ENCODE data around the gene NAXE. TPM values are rescaled to one million over a fixed set of nuclear protein-coding genes. Genes with fewer than 3 reads are reported as not detected.
A peak's percentile ranks its signal among the peaks of the same experiment; 100 is the strongest.

Gene NAXE
- polyA plus RNA-seq (2013, experiment 1 of 2) = 46.7 TPM
- polyA plus RNA-seq (2013, experiment 2 of 2) = 47.1 TPM

DNA sequence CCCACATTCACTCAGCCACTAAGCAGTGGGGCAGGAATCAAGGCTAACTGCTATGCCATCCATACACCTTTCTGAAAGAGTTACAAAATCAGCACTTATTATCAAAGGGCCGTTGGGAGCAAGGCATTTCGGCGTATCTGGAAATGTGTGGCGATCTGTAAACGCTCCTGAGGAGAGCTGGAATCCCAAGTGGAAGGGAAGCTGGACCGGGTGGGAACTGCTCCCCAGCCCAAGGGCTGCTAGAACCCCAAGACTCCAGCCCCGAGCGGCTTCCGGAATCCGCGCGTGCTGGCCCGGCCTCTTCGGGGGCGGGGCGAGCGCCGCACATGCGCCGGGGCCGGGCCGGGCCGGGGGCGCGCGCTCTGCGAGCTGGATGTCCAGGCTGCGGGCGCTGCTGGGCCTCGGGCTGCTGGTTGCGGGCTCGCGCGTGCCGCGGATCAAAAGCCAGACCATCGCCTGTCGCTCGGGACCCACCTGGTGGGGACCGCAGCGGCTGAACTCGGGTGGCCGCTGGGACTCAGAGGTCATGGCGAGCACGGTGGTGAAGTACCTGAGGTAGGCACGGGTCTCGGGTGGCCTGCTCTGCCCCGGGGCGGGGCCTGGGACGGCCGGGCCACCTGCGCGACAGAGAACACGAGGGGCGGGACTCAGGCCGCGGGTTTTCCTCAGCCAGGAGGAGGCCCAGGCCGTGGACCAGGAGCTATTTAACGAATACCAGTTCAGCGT, at the start of gene NAXE:
NAXE (plus strand) TSS at position 345 of the 726 bp plus-strand sequence; CDS start at position 374, 29 bp downstream.
- Histone ChIP-seq H3K9me3 (replicated peaks in 1 of 2; ENCODE audit: control insufficient read depth in 2 of 2, insufficient read depth in 1 of 2, low read depth in 1 of 2, low read length in 2 of 2) (no peaks in the 10 kb centered on the region), H3K27me3 (ENCODE audit: control insufficient read depth in 3 of 3, insufficient read depth in 3 of 3, low read depth in 1 of 3, low read length in 3 of 3) (peaks cover 0 to 7% (median 0%) of the 10 kb centered on the region in 3 experiments), H3K23ac (ENCODE audit: low read depth, low read length, poor library complexity) (peak within 1 kb of the TSS; percentile 51), H3K4me2 (ENCODE audit: insufficient read depth, low read length, poor library complexity, severe bottlenecking) (peak within 1 kb of the TSS; percentile 94), H2BK15ac (ENCODE audit: low read length) (no peak within 1 kb of the TSS), H3K36me3 (replicated peaks in 1 of 2; ENCODE audit: control insufficient read depth in 2 of 2, insufficient read depth in 2 of 2, low read length in 2 of 2) (peaks cover 27 to 43% of the 10 kb centered on the region in 2 donors), H2BK12ac (ENCODE audit: low read length) (peak within 1 kb of the TSS; percentile 63), H2BK120ac (ENCODE audit: low read depth, low read length) (peak within 1 kb of the TSS; percentile 83), H3K4ac (ENCODE audit: low read length) (no peak within 1 kb of the TSS), H4K8ac (ENCODE audit: low read depth, low read length) (no peak within 1 kb of the TSS), H2AFZ (ENCODE audit: low read length) (peak within 1 kb of the TSS; percentile 93), H3K9ac (ENCODE audit: low read depth, low read length, poor library complexity) (peak within 1 kb of the TSS; percentile 95), H3K18ac (ENCODE audit: low read length) (peak within 1 kb of the TSS; percentile 96), H4K91ac (ENCODE audit: low read depth, low read length, poor library complexity) (peak within 1 kb of the TSS; percentile 41), H3K79me1 (ENCODE audit: low read depth, low read length) (peaks cover 3% of the 10 kb centered on the region), H2AK5ac (ENCODE audit: low read depth, low read length) (peak within 1 kb of the TSS; percentile 63), H3K4me3 (ENCODE audit: low read length in 2 of 2) (peak within 1 kb of the TSS; percentile 67 to 93), H3K14ac (ENCODE audit: low read length) (peak within 1 kb of the TSS; percentile 72), H2BK5ac (ENCODE audit: low read length) (peak within 1 kb of the TSS; percentile 91), H3K27ac (replicated peaks; ENCODE audit: low read length) (no peak within 1 kb of the TSS), H3K4me1 (ENCODE audit: control insufficient read depth in 2 of 2, insufficient read depth in 1 of 2, low read depth in 1 of 2, low read length in 2 of 2) (peaks cover 5 to 12% of the 10 kb centered on the region in 2 donors)
- peak; percentile 69 for DNase-seq (ENCODE audit: low spot score)
- whole genome bisulfite sequencing, 2 donors (ENCODE audit: extremely low coverage in 2 of 2, insufficient read length in 2 of 2, insufficient replicate concordance in 1 of 2) = no CpG with 5 or more reads among the region's 60 CpGs

DNA sequence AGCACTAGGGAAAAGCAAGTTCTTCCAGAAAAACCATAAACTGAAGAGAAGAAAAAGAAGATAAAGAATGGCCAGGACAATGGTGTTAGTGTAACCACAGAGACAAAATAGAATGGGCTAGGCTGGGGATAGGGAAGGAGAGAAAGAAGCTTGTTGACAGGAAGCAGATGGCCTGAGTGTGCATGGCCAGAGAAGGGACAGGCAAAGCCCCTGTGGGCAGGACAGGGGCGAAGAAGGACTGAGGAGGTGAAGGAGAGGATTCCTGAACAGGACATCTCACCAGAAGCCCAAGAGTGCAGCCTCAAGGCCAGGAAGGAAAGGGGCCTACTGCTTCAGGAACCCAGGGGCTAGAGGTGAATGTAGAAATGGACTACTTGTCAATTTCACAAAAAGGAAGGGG, 48.5 kb upstream of the NAXE start:
- Histone ChIP-seq H3K27me3 (ENCODE audit: control insufficient read depth in 3 of 3, insufficient read depth in 3 of 3, low read depth in 1 of 3, low read length in 3 of 3) (no peaks in the 10 kb centered on the region), H4K91ac (ENCODE audit: low read depth, low read length, poor library complexity) (no peak overlapping the region), H3K36me3 (replicated peaks in 1 of 2; ENCODE audit: control insufficient read depth in 2 of 2, insufficient read depth in 2 of 2, low read length in 2 of 2) (peaks cover 52 to 99% of the 10 kb centered on the region in 2 donors)

DNA sequence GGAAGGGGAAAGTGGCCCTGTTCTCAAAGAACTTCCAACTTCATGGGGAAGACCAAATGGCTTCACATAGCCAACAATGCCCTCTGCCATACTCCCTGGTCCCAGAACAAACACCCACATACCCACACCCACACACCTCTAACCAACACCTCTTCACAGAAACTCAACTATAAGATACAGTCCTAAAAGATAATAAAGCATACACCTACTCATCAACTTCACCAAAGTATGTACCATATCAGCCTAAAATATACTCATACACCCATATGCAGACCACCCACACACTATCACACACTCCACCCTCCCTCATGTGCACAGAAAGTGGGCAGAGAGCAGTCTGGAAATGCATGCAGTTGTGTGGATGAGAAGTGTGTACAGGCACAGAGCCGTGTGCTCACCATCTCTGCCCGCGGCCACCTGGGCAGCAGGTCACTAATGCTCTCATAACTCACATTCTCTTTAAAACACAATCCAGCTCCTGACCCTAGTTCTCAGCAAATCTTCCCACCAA, 46.9 kb upstream of the NAXE start:
- H3K9ac ChIP-seq (ENCODE audit: low read depth, low read length, poor library complexity) = no peak overlapping the region
- no peaks in the 10 kb centered on the region for H3K27me3 ChIP-seq (ENCODE audit: control insufficient read depth in 3 of 3, insufficient read depth in 3 of 3, low read depth in 1 of 3, low read length in 3 of 3)
- no peak for DNase-seq (ENCODE audit: low spot score)
- no peak overlapping the region for H2AK5ac ChIP-seq (ENCODE audit: low read depth, low read length)
- no peak overlapping the region for H3K27ac ChIP-seq (replicated peaks; ENCODE audit: low read length)
- H2BK12ac ChIP-seq (ENCODE audit: low read length) = no peak overlapping the region
- H3K14ac ChIP-seq (ENCODE audit: low read length) = no peak overlapping the region
- no peak overlapping the region for H3K4me2 ChIP-seq (ENCODE audit: insufficient read depth, low read length, poor library complexity, severe bottlenecking)
- WGBS, 2 donors (ENCODE audit: extremely low coverage in 2 of 2, insufficient read length in 2 of 2, insufficient replicate concordance in 1 of 2) = no CpG with 5 or more reads among the region's 3 CpGs
- no peak overlapping the region for H3K23ac ChIP-seq (ENCODE audit: low read depth, low read length, poor library complexity)
- no peak overlapping the region for H3K4me3 ChIP-seq (ENCODE audit: low read length in 2 of 2)
- no peak overlapping the region for H2BK15ac ChIP-seq (ENCODE audit: low read length)
- H4K91ac ChIP-seq (ENCODE audit: low read depth, low read length, poor library complexity) = no peak overlapping the region
- H2BK120ac ChIP-seq (ENCODE audit: low read depth, low read length) = no peak overlapping the region
- no peak overlapping the region for H4K8ac ChIP-seq (ENCODE audit: low read depth, low read length)
- no peak overlapping the region for H2AFZ ChIP-seq (ENCODE audit: low read length)
- H3K9me3 ChIP-seq (replicated peaks in 1 of 2; ENCODE audit: control insufficient read depth in 2 of 2, insufficient read depth in 1 of 2, low read depth in 1 of 2, low read length in 2 of 2) = no peaks in the 10 kb centered on the region
- no peaks in the 10 kb centered on the region for H3K4me1 ChIP-seq (ENCODE audit: control insufficient read depth in 2 of 2, insufficient read depth in 1 of 2, low read depth in 1 of 2, low read length in 2 of 2)
- no peak overlapping the region for H3K18ac ChIP-seq (ENCODE audit: low read length)
- no peaks in the 10 kb centered on the region for H3K79me1 ChIP-seq (ENCODE audit: low read depth, low read length)
- H3K36me3 ChIP-seq (replicated peaks in 1 of 2; ENCODE audit: control insufficient read depth in 2 of 2, insufficient read depth in 2 of 2, low read length in 2 of 2) = peaks cover 47 to 98% of the 10 kb centered on the region in 2 donors
- no peak overlapping the region for H2BK5ac ChIP-seq (ENCODE audit: low read length)
- H3K4ac ChIP-seq (ENCODE audit: low read length) = no peak overlapping the region

More for the DNA sequence above, 48.5 kb upstream of the NAXE start:
- no peaks in the 10 kb centered on the region for H3K9me3 ChIP-seq (replicated peaks in 1 of 2; ENCODE audit: control insufficient read depth in 2 of 2, insufficient read depth in 1 of 2, low read depth in 1 of 2, low read length in 2 of 2)
- no peak overlapping the region for H3K27ac ChIP-seq (replicated peaks; ENCODE audit: low read length)
- no peaks in the 10 kb centered on the region for H3K79me1 ChIP-seq (ENCODE audit: low read depth, low read length)
- H2AK5ac ChIP-seq (ENCODE audit: low read depth, low read length) = no peak overlapping the region
- no peak overlapping the region for H3K4me2 ChIP-seq (ENCODE audit: insufficient read depth, low read length, poor library complexity, severe bottlenecking)
- no peak overlapping the region for H3K23ac ChIP-seq (ENCODE audit: low read depth, low read length, poor library complexity)
- H2BK120ac ChIP-seq (ENCODE audit: low read depth, low read length) = no peak overlapping the region
- no peak overlapping the region for H2BK5ac ChIP-seq (ENCODE audit: low read length)
- H2BK15ac ChIP-seq (ENCODE audit: low read length) = no peak overlapping the region
- WGBS, 2 donors (ENCODE audit: extremely low coverage in 2 of 2, insufficient read length in 2 of 2, insufficient replicate concordance in 1 of 2) = no CpG with 5 or more reads among the region's 1 CpG
- peak overlapping the region in 1 of 2 donors; percentile 4 for H3K4me3 ChIP-seq (ENCODE audit: low read length in 2 of 2)
- no peak overlapping the region for H2BK12ac ChIP-seq (ENCODE audit: low read length)
- H3K9ac ChIP-seq (ENCODE audit: low read depth, low read length, poor library complexity) = no peak overlapping the region
- H4K8ac ChIP-seq (ENCODE audit: low read depth, low read length) = no peak overlapping the region
- no peak overlapping the region for H3K14ac ChIP-seq (ENCODE audit: low read length)
- no peak overlapping the region for H3K4ac ChIP-seq (ENCODE audit: low read length)
- DNase-seq (ENCODE audit: low spot score) = no peak
- H3K18ac ChIP-seq (ENCODE audit: low read length) = no peak overlapping the region
- H3K4me1 ChIP-seq (ENCODE audit: control insufficient read depth in 2 of 2, insufficient read depth in 1 of 2, low read depth in 1 of 2, low read length in 2 of 2) = no peaks in the 10 kb centered on the region
- H2AFZ ChIP-seq (ENCODE audit: low read length) = no peak overlapping the region

DNA sequence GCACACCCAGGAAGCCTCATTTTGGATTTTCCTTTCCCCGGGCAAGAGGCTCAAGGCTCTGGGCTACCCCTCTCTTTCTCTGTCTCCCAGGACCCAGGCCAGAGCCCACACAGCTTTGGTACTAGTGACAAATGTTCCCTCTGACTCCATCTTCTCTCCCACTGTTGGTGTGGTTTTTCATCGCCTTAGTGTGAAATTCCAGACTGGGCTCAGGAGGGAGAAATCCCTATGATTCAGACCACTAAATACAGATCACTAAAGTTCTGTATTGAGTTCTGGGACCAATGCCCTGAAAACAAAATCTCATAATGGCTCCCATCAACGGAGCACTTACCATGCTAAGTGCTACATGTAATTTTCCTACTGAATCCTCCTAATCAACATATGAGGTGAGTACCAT, 45.3 kb upstream of the NAXE start:
- Histone ChIP-seq H3K4me2 (ENCODE audit: insufficient read depth, low read length, poor library complexity, severe bottlenecking) (no peak overlapping the region), H3K9ac (ENCODE audit: low read depth, low read length, poor library complexity) (no peak overlapping the region), H3K23ac (ENCODE audit: low read depth, low read length, poor library complexity) (no peak overlapping the region), H3K9me3 (replicated peaks in 1 of 2; ENCODE audit: control insufficient read depth in 2 of 2, insufficient read depth in 1 of 2, low read depth in 1 of 2, low read length in 2 of 2) (no peaks in the 10 kb centered on the region), H3K4ac (ENCODE audit: low read length) (no peak overlapping the region), H3K36me3 (replicated peaks in 1 of 2; ENCODE audit: control insufficient read depth in 2 of 2, insufficient read depth in 2 of 2, low read length in 2 of 2) (peaks cover 44 to 98% of the 10 kb centered on the region in 2 donors), H3K27me3 (ENCODE audit: control insufficient read depth in 3 of 3, insufficient read depth in 3 of 3, low read depth in 1 of 3, low read length in 3 of 3) (no peaks in the 10 kb centered on the region), H3K27ac (replicated peaks; ENCODE audit: low read length) (no peak overlapping the region), H3K18ac (ENCODE audit: low read length) (no peak overlapping the region), H3K14ac (ENCODE audit: low read length) (no peak overlapping the region), H3K4me3 (ENCODE audit: low read length in 2 of 2) (no peak overlapping the region), H2BK15ac (ENCODE audit: low read length) (no peak overlapping the region), H4K91ac (ENCODE audit: low read depth, low read length, poor library complexity) (no peak overlapping the region), H2BK12ac (ENCODE audit: low read length) (no peak overlapping the region), H4K8ac (ENCODE audit: low read depth, low read length) (no peak overlapping the region), H3K4me1 (ENCODE audit: control insufficient read depth in 2 of 2, insufficient read depth in 1 of 2, low read depth in 1 of 2, low read length in 2 of 2) (no peaks in the 10 kb centered on the region), H2AFZ (ENCODE audit: low read length) (no peak overlapping the region), H3K79me1 (ENCODE audit: low read depth, low read length) (no peaks in the 10 kb centered on the region), H2AK5ac (ENCODE audit: low read depth, low read length) (no peak overlapping the region), H2BK5ac (ENCODE audit: low read length) (no peak overlapping the region), H2BK120ac (ENCODE audit: low read depth, low read length) (no peak overlapping the region)
- WGBS, 2 donors (ENCODE audit: extremely low coverage in 2 of 2, insufficient read length in 2 of 2, insufficient replicate concordance in 1 of 2) = no CpG with 5 or more reads among the region's 3 CpGs
- DNase-seq (ENCODE audit: low spot score) = no peak

Measured in neuronal stem cell (in vitro differentiated cells).